H1 (cell line): Measurements from ENCODE around the gene CFAP61. TPM values are rescaled to one million over a fixed set of nuclear protein-coding genes. Genes with fewer than 3 reads are reported as not detected.
A peak's percentile ranks its signal among the peaks of the same experiment; 100 is the strongest.

ENCODE experiments used
- CTCF ChIA-PET: fragments of 300-600 bp; sonication (Branson Sonifier 250); formaldehyde crosslinking; loops from one replicate; lab custom pipeline; 2021; ENCODE audit not compliant: partially characterized antibody; lab: Charles Lee
- POLR2A ChIA-PET: fragments of 300-600 bp; sonication (Branson Sonifier 250); formaldehyde crosslinking; loops from one replicate; lab custom pipeline; 2021; ENCODE audit warnings: inconsistent platforms; ENCODE audit not compliant: partially characterized antibody; lab: Charles Lee
- DNase-seq, 2 experiments: peaks; one replicate each; pipeline versions ENCODE4 v3.0.0 to v3.0.0-alpha.2; 2010 to 2022; ENCODE audit warnings: low spot score in 2 of 2, low read depth in 1 of 2, mixed read lengths in 1 of 2
- FAIRE-seq: peaks from 2 replicates; lab custom pipeline; 2011; peaks lifted over from hg19 to GRCh38; lab: Jason Lieb, UNC
- H2AFZ ChIP-seq: 2 replicates; pipeline ENCODE4 v1.8.1; 2012; ENCODE audit warnings: low read length, inconsistent platforms
- H2AK5ac ChIP-seq: 2 replicates; pipeline ENCODE4 v1.6.1; 2013; ENCODE audit warnings: low read depth, low read length
- H2BK120ac ChIP-seq: replicated peaks from 2 replicates; pipeline ENCODE3; 2013; ENCODE audit warnings: low read depth, low read length, inconsistent platforms
- H2BK12ac ChIP-seq: 2 replicates; pipeline ENCODE4 v1.6.1; 2013; ENCODE audit warnings: low read depth, low read length
- H2BK15ac ChIP-seq: 2 replicates; pipeline ENCODE4 v1.6.1; 2013; ENCODE audit warnings: low read length
- H2BK20ac ChIP-seq: 2 replicates; pipeline ENCODE4 v1.6.1; 2013; ENCODE audit warnings: low read length
- H2BK5ac ChIP-seq: 2 replicates; pipeline ENCODE4 v1.6.1; 2013; ENCODE audit warnings: low read depth, low read length
- H3K14ac ChIP-seq: 2 replicates; pipeline ENCODE4 v1.6.1; 2013; ENCODE audit warnings: inconsistent platforms; ENCODE audit not compliant: insufficient read length
- H3K18ac ChIP-seq: 2 replicates; pipeline ENCODE4 v1.6.1; 2013; ENCODE audit warnings: low read length; ENCODE audit errors: extremely low read depth
- H3K23ac ChIP-seq: 2 replicates; pipeline ENCODE4 v1.6.1; 2013; ENCODE audit warnings: inconsistent platforms; ENCODE audit not compliant: insufficient read length
- H3K23me2 ChIP-seq: 2 replicates; pipeline ENCODE4 v1.6.1; 2013; ENCODE audit warnings: low read depth, low read length
- H3K27ac ChIP-seq: 2 replicates; pipeline ENCODE4 v1.6.1; 2011; ENCODE audit warnings: low read depth, low read length, inconsistent platforms
- H3K27me3 ChIP-seq, 4 experiments: replicated peaks in 1 of 4; 1 replicate in 1 of 4; 2 replicates in 3 of 4; pipeline versions ENCODE4 v1.6.1 to v1.8.1; 2011 to 2013; ENCODE audit warnings: low read length in 3 of 4, mild to moderate bottlenecking in 3 of 4, inconsistent platforms in 2 of 4, mixed read lengths in 2 of 4, moderate library complexity in 1 of 4; ENCODE audit not compliant: control insufficient read depth in 3 of 4, insufficient read depth in 3 of 4; ENCODE audit errors: extremely low read depth in 1 of 4
- H3K36me3 ChIP-seq, 4 experiments: 2 replicates each; pipeline versions ENCODE4 v1.6.1 to v1.8.1; 2011 to 2013; ENCODE audit warnings: mild to moderate bottlenecking in 4 of 4, low read length in 3 of 4, moderate library complexity in 2 of 4, control low read depth in 1 of 4, inconsistent platforms in 1 of 4; ENCODE audit not compliant: insufficient read depth in 4 of 4, control insufficient read depth in 2 of 4
- H3K4ac ChIP-seq: replicated peaks from 2 replicates; pipeline ENCODE3; 2013; ENCODE audit warnings: low read length, low read depth, mixed read lengths, inconsistent platforms; ENCODE audit not compliant: insufficient read length
- H3K4me1 ChIP-seq, 4 experiments: replicated peaks in 1 of 4; 1 replicate in 1 of 4; 2 replicates in 3 of 4; pipeline versions ENCODE4 v1.6.1 to v1.8.1; 2011 to 2013; ENCODE audit warnings: low read length in 3 of 4, inconsistent platforms in 2 of 4, mixed read lengths in 1 of 4; ENCODE audit not compliant: insufficient read depth in 4 of 4, control insufficient read depth in 3 of 4
- H3K4me2 ChIP-seq, 2 experiments: 2 replicates each; pipeline versions ENCODE4 v1.6.1 to v1.8.1; 2011 to 2013; ENCODE audit warnings: low read depth in 2 of 2, low read length in 2 of 2, control low read depth in 1 of 2, inconsistent platforms in 1 of 2, mild to moderate bottlenecking in 1 of 2; ENCODE audit not compliant: insufficient read depth in 1 of 2
- H3K4me3 ChIP-seq, 4 experiments: fragments of 200-600, 300-600 bp in 1 of 4; sonication (generic), shearing (Covaris generic), sonication (Bioruptor Twin) in 1 of 4; 2 replicates each; pipeline versions ENCODE4 v1.5.1 to v1.8.1; 2011 to 2016; ENCODE audit warnings: low read length in 4 of 4, low read depth in 3 of 4, control low read depth in 2 of 4, inconsistent platforms in 2 of 4, mild to moderate bottlenecking in 2 of 4, mixed read lengths in 1 of 4, moderate library complexity in 1 of 4; ENCODE audit not compliant: insufficient read depth in 2 of 4; ENCODE audit errors: extremely low read depth in 1 of 4
- H3K56ac ChIP-seq: replicated peaks from 2 replicates; pipeline ENCODE3; 2013; ENCODE audit warnings: low read depth, mild to moderate bottlenecking, mixed read lengths, low read length, inconsistent platforms; ENCODE audit not compliant: insufficient read length
- H3K79me1 ChIP-seq: 2 replicates; pipeline ENCODE4 v1.6.1; 2013; ENCODE audit warnings: low read depth, low read length, control low read depth
- H3K79me2 ChIP-seq, 2 experiments: 2 replicates each; pipeline versions ENCODE4 v1.6.1 to v1.8.1; 2012 to 2013; ENCODE audit warnings: low read length in 2 of 2, mild to moderate bottlenecking in 2 of 2, inconsistent platforms in 1 of 2; ENCODE audit not compliant: insufficient read depth in 2 of 2, control insufficient read depth in 1 of 2
- H3K9ac ChIP-seq, 4 experiments: replicated peaks in 1 of 4; 1 replicate in 1 of 4; 2 replicates in 3 of 4; pipeline versions ENCODE4 v1.6.1 to v1.8.1; 2011 to 2013; ENCODE audit warnings: low read depth in 3 of 4, low read length in 3 of 4, control low read depth in 2 of 4, mild to moderate bottlenecking in 2 of 4, moderate library complexity in 2 of 4, inconsistent platforms in 1 of 4; ENCODE audit errors: extremely low read depth in 1 of 4
- H3K9me3 ChIP-seq, 2 experiments: 2 replicates each; pipeline versions ENCODE4 v1.6.1 to v1.8.1; 2012 to 2013; ENCODE audit warnings: mild to moderate bottlenecking in 2 of 2, moderate library complexity in 2 of 2, control low read depth in 1 of 2, inconsistent platforms in 1 of 2, low read depth in 1 of 2, low read length in 1 of 2, mixed read lengths in 1 of 2; ENCODE audit not compliant: insufficient read depth in 2 of 2
- H4K20me1 ChIP-seq, 2 experiments: replicated peaks in 1 of 2; 2 replicates each; pipeline versions ENCODE3 to v1.8.1; 2011 to 2013; ENCODE audit warnings: inconsistent platforms in 2 of 2, low read length in 2 of 2, mild to moderate bottlenecking in 1 of 2; ENCODE audit not compliant: insufficient read depth in 2 of 2, control insufficient read depth in 1 of 2
- H4K5ac ChIP-seq: 2 replicates; pipeline ENCODE4 v1.6.1; 2013; ENCODE audit warnings: low read length, low read depth, mixed read lengths, inconsistent platforms; ENCODE audit not compliant: insufficient read length
- H4K8ac ChIP-seq: 2 replicates; pipeline ENCODE4 v1.8.0; 2013; ENCODE audit warnings: mild to moderate bottlenecking, moderate library complexity, low read length, inconsistent platforms; ENCODE audit not compliant: insufficient read depth; ENCODE audit errors: extremely low read depth
- H4K91ac ChIP-seq: replicated peaks from 2 replicates; pipeline ENCODE3; 2013; ENCODE audit warnings: low read length, mixed read lengths, inconsistent platforms; ENCODE audit not compliant: insufficient read length
- MAX ChIP-seq: IDR thresholded peaks from 2 replicates; pipeline ENCODE4 v1.6.1; 2012; ENCODE audit warnings: inconsistent platforms
- NANOG ChIP-seq: IDR thresholded peaks from 2 replicates; pipeline ENCODE4 v1.6.1; 2011; ENCODE audit warnings: low read length, low read depth, mild to moderate bottlenecking, inconsistent platforms; ENCODE audit not compliant: insufficient read depth, poor library complexity, severe bottlenecking
- WGBS, 2 experiments: shearing (Covaris generic) in 1 of 2; methylation state at CpG; one replicate each; pipeline versions ENCODE4 v1.1.6 to v1.1.7; 2013 to 2015; ENCODE audit warnings: low lambda C conversion rate in 2 of 2, mixed read lengths in 2 of 2, inconsistent platforms in 1 of 2, low coverage in 1 of 2, missing lambda C conversion rate in 1 of 2; ENCODE audit not compliant: insufficient replicate concordance in 2 of 2, insufficient coverage in 1 of 2, insufficient read length in 1 of 2; ENCODE audit errors: extremely low coverage in 1 of 2, missing lambda C conversion rate in 1 of 2; 5-methylcytosine and 5-hydroxymethylcytosine counted together
- polyA plus RNA-seq, 7 experiments: library from polyadenylated mRNA; depleted of rRNA in 3 of 7; stranded (reverse) in 5 of 7; unstranded in 2 of 7; fragments of >200 nt in 5 of 7; fragments of 200-250 nt in 2 of 7; gene quantifications; 1 replicate in 5 of 7; 2 replicates in 1 of 7; 4 replicates in 1 of 7; pipeline versions ENCODE4 v1.2.1 to v1.2.3, GENCODE V29; 2011 to 2013; ENCODE audit warnings: missing spikeins in 2 of 7, mixed read lengths in 2 of 7
- total RNA-seq: library from RNA; stranded (reverse); fragmentation: NEBNext Ultra II Directional; extraction: Animal tissue kit (Norgen Biotek cat#: 25700); gene quantifications from 2 replicates; pipeline ENCODE4 v1.2.1, GENCODE V29; 2021

CFAP61 gene
- total and polyA plus RNA-seq, 2 of the 8 experiments (the other 6 are each of a cell fraction or from before 2014, with no cell fraction given) = 0.29 to 0.61 TPM

- no peak overlapping the region for H2BK12ac ChIP-seq
- H3K4me2 ChIP-seq = no peak overlapping the region
- no peak overlapping the region for H3K27ac ChIP-seq
- H3K18ac ChIP-seq = no peak overlapping the region
- H3K4me1 ChIP-seq = no peaks in the 10 kb centered on the region
- no peak overlapping the region for H3K23ac ChIP-seq
- DNase-seq = no peak
- peak overlapping the region; percentile 47 for H4K91ac ChIP-seq
- FAIRE-seq = no peak
- H2AFZ ChIP-seq = no peak overlapping the region
- H2BK15ac ChIP-seq = no peak overlapping the region
- TF ChIP-seq NANOG (no peak), MAX (no peak)
- WGBS, 2 experiments = 88% methylated on average over 6 of the region's 6 CpGs; no CpG with 5 or more reads in 1 of the 2 experiments
- H3K79me1 ChIP-seq = no peaks in the 10 kb centered on the region
- no peak overlapping the region for H3K4me3 ChIP-seq
- H2BK5ac ChIP-seq = no peak overlapping the region
- H4K5ac ChIP-seq = no peak overlapping the region
- no peak overlapping the region for H2AK5ac ChIP-seq
- no peaks in the 10 kb centered on the region for H3K36me3 ChIP-seq
- H3K9ac ChIP-seq = no peak overlapping the region
- H3K14ac ChIP-seq = no peak overlapping the region
- H3K9me3 ChIP-seq = no peaks in the 10 kb centered on the region
- no peak overlapping the region for H2BK120ac ChIP-seq
- no peaks in the 10 kb centered on the region for H3K79me2 ChIP-seq
- H3K23me2 ChIP-seq = no peaks in the 10 kb centered on the region
- H3K4ac ChIP-seq = no peak overlapping the region
- H3K27me3 ChIP-seq = no peaks in the 10 kb centered on the region
- H4K20me1 ChIP-seq = no peaks in the 10 kb centered on the region
- POLR2A ChIA-PET = interaction anchor here (0.9 kb wide), 1 partner anchor 9 kb away, joined by 3 read pairs; the partner anchor contains the start of genes CFAP61 and CRNKL1
- CTCF ChIA-PET = no interaction called here
- no peak overlapping the region for H4K8ac ChIP-seq
- no peak overlapping the region for H2BK20ac ChIP-seq
- H3K56ac ChIP-seq = no peak overlapping the region
Measured at GRCh38 chr20:20060234-20060998, 8.1 kb downstream of the CFAP61 start.
